Activated CD4-positive, alpha-beta T cell treated with anti-CD3 and anti-CD28 coated beads, Interleukin-2, amount 10 ng/mL, durations not matched to agents 24 days and 14 days (primary cell): Measurements from ENCODE around the gene STIM1. TPM values are rescaled to one million over a fixed set of nuclear protein-coding genes. Genes with fewer than 3 reads are reported as not detected.
A peak's percentile ranks its signal among the peaks of the same experiment; 100 is the strongest.
"Not testable (repeated sequence)": the region's sequence is repeated elsewhere in the genome, so short reads cannot be mapped to it uniquely, and the experiment has no call there.

ENCODE experiments used
- DNase-seq: peaks from one replicate; pipeline ENCODE4 v3.0.0; 2022
- H3K27ac Mint-ChIP-seq: one replicate; pipeline ENCODE4 v1.8.0; 2022; ENCODE audit warnings: mild to moderate bottlenecking, mixed read lengths
- H3K27me3 Mint-ChIP-seq: one replicate; pipeline ENCODE4 v1.8.0; 2022; ENCODE audit warnings: mixed read lengths
- H3K36me3 Mint-ChIP-seq: one replicate; pipeline ENCODE4 v1.8.0; 2022; ENCODE audit warnings: low read depth, mild to moderate bottlenecking, mixed read lengths
- H3K4me1 Mint-ChIP-seq: one replicate; pipeline ENCODE4 v1.8.0; 2021; ENCODE audit warnings: mixed read lengths
- H3K4me3 Mint-ChIP-seq: one replicate; pipeline ENCODE4 v1.8.0; 2022; ENCODE audit warnings: mild to moderate bottlenecking, moderate library complexity, mixed read lengths
- H3K9me3 Mint-ChIP-seq: one replicate; pipeline ENCODE4 v1.8.0; 2021; ENCODE audit warnings: mixed read lengths
- intact Hi-C: fragments of 100-400 bp; cut with micrococcal nuclease; formaldehyde crosslinking; loops from one replicate; pipeline ENCODE4 v1.15.1; 2023
- total RNA-seq: library from RNA; stranded (reverse); gene quantifications from 2 replicates; pipeline ENCODE4 v1.2.3, GENCODE V29; 2022

Gene STIM1
- total RNA-seq, 1 donor from 2014 or later, result 63.4 TPM

DNA sequence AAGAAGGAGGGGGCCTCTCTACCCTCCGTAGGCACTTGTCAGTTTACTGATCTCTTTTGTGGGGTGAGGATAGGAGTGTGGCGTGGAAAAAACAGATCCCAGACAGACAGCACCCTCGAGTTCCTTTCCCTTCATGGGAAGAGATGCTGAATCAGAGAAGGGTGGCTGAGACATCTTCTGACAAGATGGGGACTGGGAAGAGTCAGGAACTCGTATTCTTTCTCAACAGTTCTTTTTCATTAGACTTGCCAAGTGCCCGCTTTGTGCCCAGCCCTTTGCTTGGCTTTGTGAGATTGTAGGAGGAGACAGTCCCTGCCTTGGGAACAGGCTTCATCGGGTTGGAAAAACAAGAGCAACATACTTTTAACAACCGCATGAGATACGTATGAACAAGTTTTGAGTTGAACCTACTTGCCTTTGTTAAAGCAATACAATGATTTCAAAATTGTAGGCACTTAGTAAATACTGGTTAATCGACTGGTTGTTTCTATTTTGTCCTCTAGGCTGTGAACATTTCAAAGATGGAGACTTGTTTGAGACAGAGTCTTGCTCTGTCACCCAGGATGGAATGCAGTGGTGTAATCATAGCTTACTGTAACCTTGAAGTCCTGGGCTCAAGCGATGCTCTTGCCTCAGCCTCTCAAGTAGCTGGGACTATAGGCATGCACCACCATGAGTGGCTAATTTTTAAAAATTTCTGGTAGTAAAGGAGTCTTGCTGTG is 240.2 kb downstream of the STIM1 start:
- intact Hi-C loops, result no loop called here
- Mint-ChIP-seq H3K36me3 (peaks cover 47% of the 10 kb centered on the region), H3K9me3 (no peaks in the 10 kb centered on the region), H3K4me3 (peak overlapping the region; percentile 98), H3K4me1 (peaks cover 75% of the 10 kb centered on the region), H3K27ac (peak overlapping the region; percentile 97), H3K27me3 (no peaks in the 10 kb centered on the region)
- peak; percentile 66 for DNase-seq

GRCh38 chr11:4098026-4098621 is 242.7 kb downstream of the STIM1 start:
- Mint-ChIP-seq H3K36me3 (peaks cover 49% of the 10 kb centered on the region), H3K27ac (no peak overlapping the region), H3K9me3 (no peaks in the 10 kb centered on the region), H3K4me1 (peaks cover 61% of the 10 kb centered on the region), H3K27me3 (no peaks in the 10 kb centered on the region), H3K4me3 (no peak overlapping the region)
- no peak for DNase-seq
- intact Hi-C loops, result no loop called here

DNA sequence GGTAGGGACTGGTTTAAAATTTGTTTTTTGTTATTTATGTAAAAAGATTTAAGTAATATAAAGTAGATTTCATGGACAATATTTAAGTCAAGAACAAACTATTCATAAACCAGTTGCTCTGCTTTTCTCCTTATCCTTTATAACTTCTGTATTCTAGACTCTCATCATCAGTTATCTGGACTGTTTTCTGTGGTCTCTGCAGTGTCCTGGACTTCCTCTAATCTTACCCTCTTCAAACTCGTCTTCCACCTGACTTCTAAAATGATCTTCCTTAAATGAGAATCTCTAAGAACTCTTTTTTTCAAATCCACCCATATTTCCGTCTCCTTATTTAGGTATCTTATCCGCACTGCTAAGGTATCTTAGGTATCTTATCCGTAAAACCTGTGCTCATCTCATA is 247.2 kb downstream of the STIM1 start:
- Mint-ChIP-seq H3K4me1 (peaks cover 41% of the 10 kb centered on the region), H3K9me3 (no peaks in the 10 kb centered on the region), H3K27me3 (no peaks in the 10 kb centered on the region), H3K4me3 (no peak overlapping the region), H3K36me3 (peaks cover 59% of the 10 kb centered on the region), H3K27ac (peak overlapping the region; percentile 18)
- intact Hi-C loops, result no loop called here
- DNase-seq, result no peak

DNA sequence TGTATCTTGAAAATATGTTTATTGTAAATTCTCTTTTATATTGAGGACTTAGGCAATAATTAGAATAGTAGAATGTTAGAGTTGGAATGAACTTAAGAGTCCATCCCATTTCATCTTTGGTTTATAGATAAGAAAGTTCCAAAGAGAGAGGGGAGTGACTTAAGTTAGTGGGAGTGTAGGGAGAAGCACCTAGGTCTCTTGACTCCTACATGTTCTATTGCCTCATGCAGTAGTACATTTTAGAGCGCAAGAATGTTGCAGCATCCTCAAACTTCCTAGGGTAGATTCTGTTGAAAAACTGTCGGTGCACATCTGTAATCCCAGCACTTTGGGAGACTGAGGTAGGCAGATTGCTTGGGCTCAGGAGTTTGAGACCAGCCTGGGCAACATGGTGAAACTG is 247.8 kb downstream of the STIM1 start:
- no peak overlapping the region for H3K4me3 Mint-ChIP-seq
- DNase-seq, result no peak
- H3K27me3 Mint-ChIP-seq, result no peaks in the 10 kb centered on the region
- peaks cover 62% of the 10 kb centered on the region for H3K36me3 Mint-ChIP-seq
- intact Hi-C loops, result no loop called here
- H3K9me3 Mint-ChIP-seq, result no peaks in the 10 kb centered on the region
- no peak overlapping the region for H3K27ac Mint-ChIP-seq
- H3K4me1 Mint-ChIP-seq, result peaks cover 43% of the 10 kb centered on the region

DNA sequence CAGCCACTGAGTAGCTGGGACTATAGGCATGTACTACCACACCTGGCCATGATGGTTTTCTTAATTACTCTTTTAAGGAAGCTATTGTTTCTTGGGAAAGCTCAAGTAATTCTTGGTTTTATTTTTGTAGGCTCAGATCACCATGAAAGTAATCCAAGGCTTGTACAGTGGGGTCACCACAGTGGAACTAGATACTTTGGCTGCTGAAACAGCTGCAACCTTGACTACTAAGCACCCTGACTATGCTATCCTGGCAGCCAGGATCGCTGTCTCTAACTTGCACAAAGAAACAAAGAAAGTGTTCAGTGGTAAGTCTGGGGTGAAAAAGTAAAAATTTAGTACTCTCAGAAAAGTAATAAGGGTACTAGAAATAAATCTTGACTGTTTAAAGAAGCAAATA is 250.5 kb downstream of the STIM1 start:
- intact Hi-C loops, result no loop called here
- H3K27ac Mint-ChIP-seq, result no peak overlapping the region
- peaks cover 22% of the 10 kb centered on the region for H3K4me1 Mint-ChIP-seq
- peaks cover 56% of the 10 kb centered on the region for H3K36me3 Mint-ChIP-seq
- no peaks in the 10 kb centered on the region for H3K9me3 Mint-ChIP-seq
- H3K4me3 Mint-ChIP-seq, result no peak overlapping the region
- H3K27me3 Mint-ChIP-seq, result no peaks in the 10 kb centered on the region
- no peak for DNase-seq

GRCh38 chr11:4111834-4112233 is 256.4 kb downstream of the STIM1 start:
- intact Hi-C loops, result no loop called here
- H3K36me3 Mint-ChIP-seq, result peaks cover 56% of the 10 kb centered on the region
- no peak overlapping the region for H3K4me3 Mint-ChIP-seq
- H3K9me3 Mint-ChIP-seq, result no peaks in the 10 kb centered on the region
- peak overlapping the region; percentile 21 for H3K27ac Mint-ChIP-seq
- H3K4me1 Mint-ChIP-seq, result peaks cover 12% of the 10 kb centered on the region
- H3K27me3 Mint-ChIP-seq, result no peaks in the 10 kb centered on the region
- no peak for DNase-seq

GRCh38 chr11:4115128-4115527 is 259.7 kb downstream of the STIM1 start:
- DNase-seq, result no peak
- H3K4me3 Mint-ChIP-seq, result no peak overlapping the region
- intact Hi-C loops, result no loop called here
- no peak overlapping the region for H3K27ac Mint-ChIP-seq
- peaks cover 57% of the 10 kb centered on the region for H3K36me3 Mint-ChIP-seq
- H3K27me3 Mint-ChIP-seq, result no peaks in the 10 kb centered on the region
- no peaks in the 10 kb centered on the region for H3K9me3 Mint-ChIP-seq
- peaks cover 16% of the 10 kb centered on the region for H3K4me1 Mint-ChIP-seq

DNA sequence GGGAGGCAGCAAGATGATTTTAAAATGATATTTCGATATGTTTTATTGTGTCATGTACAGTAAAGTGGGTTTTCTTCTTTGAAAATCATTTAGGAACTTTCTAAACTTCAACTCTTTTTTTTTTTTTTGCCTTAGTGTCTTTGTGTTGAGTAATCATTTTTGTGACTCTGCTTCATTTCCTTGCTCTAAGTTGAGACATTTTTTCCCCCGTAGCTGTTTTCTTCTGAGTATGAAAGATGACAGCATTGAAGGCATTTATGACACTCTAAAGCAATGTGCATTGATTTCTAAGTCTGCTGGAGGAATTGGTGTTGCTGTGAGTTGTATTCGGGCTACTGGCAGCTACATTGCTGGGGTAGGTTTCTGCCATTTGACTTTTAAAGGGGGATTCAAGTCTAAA is 262.6 kb downstream of the STIM1 start:
- H3K4me1 Mint-ChIP-seq, result peaks cover 15% of the 10 kb centered on the region
- no peaks in the 10 kb centered on the region for H3K27me3 Mint-ChIP-seq
- intact Hi-C loops, result no loop called here
- H3K4me3 Mint-ChIP-seq, result no peak overlapping the region
- peaks cover 59% of the 10 kb centered on the region for H3K36me3 Mint-ChIP-seq
- DNase-seq, result no peak
- peak overlapping the region; percentile 82 for H3K27ac Mint-ChIP-seq
- H3K9me3 Mint-ChIP-seq, result no peaks in the 10 kb centered on the region

GRCh38 chr11:4123218-4123617 is 267.8 kb downstream of the STIM1 start:
- DNase-seq, result no peak
- H3K27ac Mint-ChIP-seq, result no peak overlapping the region
- H3K9me3 Mint-ChIP-seq, result no peaks in the 10 kb centered on the region
- no peaks in the 10 kb centered on the region for H3K27me3 Mint-ChIP-seq
- no peak overlapping the region for H3K4me3 Mint-ChIP-seq
- peaks cover 72% of the 10 kb centered on the region for H3K36me3 Mint-ChIP-seq
- H3K4me1 Mint-ChIP-seq, result peaks cover 5% of the 10 kb centered on the region
- intact Hi-C loops, result no loop called here

DNA sequence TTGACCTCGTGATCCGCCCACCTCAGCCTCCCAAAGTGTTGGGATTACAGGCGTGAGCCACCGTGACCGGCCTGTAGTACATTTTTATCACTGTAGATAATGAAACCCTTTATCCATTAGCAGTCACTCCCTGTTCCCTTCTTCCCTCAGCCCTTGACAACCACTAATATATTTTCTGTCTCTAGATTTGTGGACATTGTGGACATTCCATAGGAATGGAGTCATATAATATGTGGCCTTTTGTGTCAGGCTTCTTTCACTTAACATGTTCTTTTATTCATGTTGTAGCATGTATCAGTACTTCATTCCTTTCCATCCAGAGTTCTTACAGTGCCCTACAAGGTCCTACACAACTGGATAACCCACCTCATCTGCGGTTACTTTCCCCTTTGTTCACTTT is 269.7 kb downstream of the STIM1 start:
- no peaks in the 10 kb centered on the region for H3K27me3 Mint-ChIP-seq
- intact Hi-C loops, result no loop called here
- peaks cover 2% of the 10 kb centered on the region for H3K4me1 Mint-ChIP-seq
- no peak overlapping the region for H3K4me3 Mint-ChIP-seq
- H3K36me3 Mint-ChIP-seq, result peaks cover 67% of the 10 kb centered on the region
- H3K27ac Mint-ChIP-seq, result no peak overlapping the region
- no peak for DNase-seq
- H3K9me3 Mint-ChIP-seq, result no peaks in the 10 kb centered on the region

DNA sequence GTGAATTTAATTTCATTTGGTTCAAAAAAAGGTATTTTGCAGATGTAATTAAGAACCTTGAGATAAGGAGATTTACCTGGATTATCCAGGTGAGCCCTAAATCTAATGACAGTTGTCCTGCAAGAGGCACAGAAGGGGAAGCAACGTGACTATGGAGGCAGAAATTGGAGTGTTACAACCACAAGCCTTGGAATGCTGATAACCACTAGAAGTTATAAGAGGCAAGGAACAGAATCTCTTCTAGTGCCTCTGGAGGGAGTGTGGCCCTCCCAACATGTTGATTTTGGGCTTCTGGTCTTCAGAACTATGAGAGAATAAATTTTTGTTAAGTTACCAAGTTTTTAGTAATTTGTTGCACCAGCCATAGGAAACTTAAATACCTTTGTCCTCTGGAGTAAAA is 271.9 kb downstream of the STIM1 start:
- no peaks in the 10 kb centered on the region for H3K9me3 Mint-ChIP-seq
- no peaks in the 10 kb centered on the region for H3K4me1 Mint-ChIP-seq
- no peak overlapping the region for H3K4me3 Mint-ChIP-seq
- no peaks in the 10 kb centered on the region for H3K27me3 Mint-ChIP-seq
- no peak for DNase-seq
- H3K27ac Mint-ChIP-seq, result no peak overlapping the region
- intact Hi-C loops, result no loop called here
- peaks cover 64% of the 10 kb centered on the region for H3K36me3 Mint-ChIP-seq

GRCh38 chr11:4130219-4130618 is 274.8 kb downstream of the STIM1 start:
- not testable (repeated sequence) for H3K27ac Mint-ChIP-seq

GRCh38 chr11:4134806-4135205 is 279.3 kb downstream of the STIM1 start:
- DNase-seq, result no peak
- Mint-ChIP-seq H3K27ac (no peak overlapping the region), H3K9me3 (peaks cover 10% of the 10 kb centered on the region), H3K36me3 (peaks cover 64% of the 10 kb centered on the region), H3K27me3 (no peaks in the 10 kb centered on the region), H3K4me1 (peaks cover 5% of the 10 kb centered on the region), H3K4me3 (no peak overlapping the region)
- intact Hi-C loops, result no loop called here

More at GRCh38 chr11:4130219-4130618, 274.8 kb downstream of the STIM1 start:
- H3K36me3 Mint-ChIP-seq, result peaks cover 64% of the 10 kb centered on the region
- H3K4me3 Mint-ChIP-seq, DNase-seq, intact Hi-C loops, H3K9me3 Mint-ChIP-seq, H3K4me1 Mint-ChIP-seq, H3K27me3 Mint-ChIP-seq: not testable (repeated sequence)

DNA sequence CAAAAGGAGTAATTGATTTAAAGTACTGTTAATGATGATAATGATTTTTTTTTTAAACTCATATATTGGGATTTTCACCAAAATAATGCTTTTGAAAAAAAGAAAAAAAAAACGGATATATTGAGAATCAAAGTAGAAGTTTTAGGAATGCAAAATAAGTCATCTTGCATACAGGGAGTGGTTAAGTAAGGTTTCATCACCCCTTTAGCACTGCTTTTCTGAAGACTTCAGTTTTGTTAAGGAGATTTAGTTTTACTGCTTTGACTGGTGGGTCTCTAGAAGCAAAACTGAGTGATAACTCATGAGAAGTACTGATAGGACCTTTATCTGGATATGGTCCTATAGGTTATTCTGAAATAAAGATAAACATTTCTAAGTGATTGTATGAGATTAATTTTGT is 283.0 kb downstream of the STIM1 start:
- H3K27ac Mint-ChIP-seq, result no peak overlapping the region
- H3K27me3 Mint-ChIP-seq, result no peaks in the 10 kb centered on the region
- peaks cover 5% of the 10 kb centered on the region for H3K4me1 Mint-ChIP-seq
- peaks cover 78% of the 10 kb centered on the region for H3K36me3 Mint-ChIP-seq
- peaks cover 28% of the 10 kb centered on the region for H3K9me3 Mint-ChIP-seq
- no peak overlapping the region for H3K4me3 Mint-ChIP-seq
- intact Hi-C loops, result no loop called here
- no peak for DNase-seq
